Activated CD4-positive, alpha-beta T cell treated with anti-CD3 and anti-CD28 coated beads, Interleukin-2, Interleukin-6, amounts not matched to agents 100 ng/mL and 50 ng/mL, durations not matched to agents 16 hours and 8 hours (primary cell): Measurements from ENCODE around the gene RGS19.
"Not testable (repeated sequence)": the region's sequence is repeated elsewhere in the genome, so short reads cannot be mapped to it uniquely, and the experiment has no call there.

Source experiments
- DNase-seq: peaks from one replicate; pipeline ENCODE4 v3.0.0-alpha.2; 2020

Gene RGS19

DNA sequence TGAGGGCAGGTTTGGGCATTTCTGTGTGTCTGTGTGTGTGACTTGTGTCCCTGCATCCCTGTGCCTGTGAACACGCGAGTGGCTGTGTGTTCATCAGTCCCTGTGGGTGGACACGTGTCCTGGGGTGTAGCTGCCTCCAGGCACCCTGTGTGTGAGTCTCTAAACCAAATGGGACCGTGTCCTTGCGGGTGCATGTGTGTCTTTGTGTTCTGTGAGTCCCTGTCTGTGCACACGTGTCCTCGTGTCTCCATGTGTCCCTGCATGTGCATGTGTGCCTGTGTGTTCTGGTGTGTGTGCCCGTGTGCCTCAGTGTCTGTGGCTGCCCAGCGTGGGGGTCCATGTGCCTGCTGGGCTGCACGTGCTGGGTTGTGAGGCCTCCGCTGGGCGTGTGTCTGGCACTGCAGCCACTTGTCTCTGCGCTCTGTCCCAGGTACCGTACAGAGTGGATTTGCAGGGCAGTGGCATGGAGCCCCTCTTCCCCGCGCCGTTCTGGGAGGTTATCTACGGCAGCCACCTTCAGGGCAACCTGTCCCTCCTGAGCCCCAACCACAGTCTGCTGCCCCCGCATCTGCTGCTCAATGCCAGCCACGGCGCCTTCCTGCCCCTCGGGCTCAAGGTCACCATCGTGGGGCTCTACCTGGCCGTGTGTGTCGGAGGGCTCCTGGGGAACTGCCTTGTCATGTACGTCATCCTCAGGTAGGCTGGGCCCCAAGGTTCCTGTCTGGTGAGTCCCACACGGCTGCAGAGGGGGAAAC is 13.1 kb upstream of the RGS19 start:
- no peak for DNase-seq

- no peak for DNase-seq
Observed at GRCh38 chr20:64091770-64092169, 12.5 kb upstream of the RGS19 start.

GRCh38 chr20:64091340-64091739 is 12.0 kb upstream of the RGS19 start:
- DNase-seq, result no peak

DNA sequence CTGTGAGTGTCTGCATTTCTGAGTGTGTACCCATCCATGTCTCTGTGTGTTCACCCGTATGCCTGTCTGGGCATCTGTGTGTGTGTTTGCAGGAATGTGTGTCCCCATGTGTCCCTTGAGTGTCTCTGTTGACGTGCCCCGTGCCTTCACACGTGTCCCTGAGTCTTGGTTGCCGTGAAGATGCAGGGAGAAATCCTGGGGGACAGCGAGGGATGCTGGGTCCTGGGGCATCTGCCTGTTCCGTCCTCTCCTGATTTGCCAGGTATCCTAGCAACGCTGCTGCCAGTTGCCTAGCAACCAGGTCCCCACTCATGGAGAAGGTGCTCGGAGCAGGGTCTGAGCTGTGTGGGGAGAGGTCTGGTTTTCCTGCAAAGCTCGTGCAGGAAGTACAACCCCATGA is 10.8 kb upstream of the RGS19 start:
- no peak for DNase-seq

DNA sequence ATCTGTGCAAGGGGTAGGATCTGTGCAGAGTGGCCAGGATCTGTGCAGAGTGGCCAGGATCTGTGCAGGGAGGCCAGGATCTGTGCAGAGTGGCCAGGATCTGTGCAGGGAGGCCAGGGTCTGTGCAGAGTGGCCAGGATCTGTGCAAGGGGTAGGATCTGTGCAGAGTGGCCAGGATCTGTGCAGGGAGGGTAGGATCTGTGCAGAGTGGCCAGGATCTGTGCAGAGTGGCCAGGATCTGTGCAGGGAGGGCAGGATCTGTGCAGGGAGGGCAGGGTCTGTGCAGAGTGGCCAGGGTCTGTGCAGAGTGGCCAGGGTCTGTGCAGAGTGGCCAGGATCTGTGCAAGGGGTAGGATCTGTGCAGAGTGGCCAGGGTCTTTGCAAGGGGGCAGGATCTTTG is 9.3 kb upstream of the RGS19 start:
- not testable (repeated sequence) for DNase-seq

DNA sequence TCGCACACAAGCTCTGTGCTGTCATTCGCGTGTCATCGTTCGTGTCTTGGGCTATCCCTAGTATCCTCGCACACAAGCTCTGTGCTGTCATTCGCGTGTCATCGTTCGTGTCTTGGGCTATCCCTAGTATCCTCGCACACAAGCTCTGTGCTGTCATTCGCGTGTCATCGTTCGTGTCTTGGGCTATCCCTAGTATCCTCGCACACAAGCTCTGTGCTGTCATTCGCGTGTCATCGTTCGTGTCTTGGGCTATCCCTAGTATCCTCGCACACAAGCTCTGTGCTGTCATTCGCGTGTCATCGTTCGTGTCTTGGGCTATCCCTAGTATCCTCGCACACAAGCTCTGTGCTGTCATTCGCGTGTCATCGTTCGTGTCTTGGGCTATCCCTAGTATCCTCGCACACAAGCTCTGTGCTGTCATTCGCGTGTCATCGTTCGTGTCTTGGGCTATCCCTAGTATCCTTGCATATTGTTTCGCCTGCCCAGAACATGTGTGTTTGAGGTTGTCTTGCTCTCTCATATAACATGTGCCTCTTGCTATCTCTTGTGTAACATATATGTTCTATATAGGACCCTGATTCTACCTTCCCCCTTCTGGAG is 8.0 kb upstream of the RGS19 start:
- DNase-seq, result not testable (repeated sequence)

DNA sequence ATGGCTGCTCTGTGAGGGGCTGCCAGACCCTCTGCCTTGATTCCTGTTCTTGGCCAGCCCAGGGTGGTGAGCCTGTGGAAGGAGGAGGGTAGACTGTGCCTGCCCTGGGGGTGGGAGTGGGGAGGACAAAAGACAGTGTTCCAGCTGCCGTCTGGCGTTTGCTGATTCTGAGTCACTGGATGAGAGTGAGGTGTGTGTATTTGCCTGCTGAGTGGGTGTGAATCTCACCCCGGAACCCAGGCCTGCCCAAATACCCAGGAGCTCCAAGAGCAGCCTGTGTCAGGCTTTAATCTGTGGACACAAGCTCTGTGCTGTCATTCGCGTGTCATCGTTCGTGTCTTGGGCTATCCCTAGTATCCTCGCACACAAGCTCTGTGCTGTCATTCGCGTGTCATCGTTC is 7.5 kb upstream of the RGS19 start:
- DNase-seq, result no peak

- DNase-seq, result no peak
Observed at GRCh38 chr20:64084685-64085152, 5.4 kb upstream of the RGS19 start.

GRCh38 chr20:64083804-64084684 is 4.7 kb upstream of the RGS19 start, which contains the start of gene LKAAEAR1:
Gene LKAAEAR1, minus strand, starts transcription at chr20:64084398. Its CDS starts 179 bp downstream, at chr20:64084219.
- no peak for DNase-seq

GRCh38 chr20:64083378-64083803 is 4.1 kb upstream of the RGS19 start:
- peak; percentile 79 for DNase-seq

GRCh38 chr20:64082820-64083377 is 3.6 kb upstream of the RGS19 start:
- no peak for DNase-seq

GRCh38 chr20:64082126-64082731 is 2.9 kb upstream of the RGS19 start:
- no peak for DNase-seq

DNA sequence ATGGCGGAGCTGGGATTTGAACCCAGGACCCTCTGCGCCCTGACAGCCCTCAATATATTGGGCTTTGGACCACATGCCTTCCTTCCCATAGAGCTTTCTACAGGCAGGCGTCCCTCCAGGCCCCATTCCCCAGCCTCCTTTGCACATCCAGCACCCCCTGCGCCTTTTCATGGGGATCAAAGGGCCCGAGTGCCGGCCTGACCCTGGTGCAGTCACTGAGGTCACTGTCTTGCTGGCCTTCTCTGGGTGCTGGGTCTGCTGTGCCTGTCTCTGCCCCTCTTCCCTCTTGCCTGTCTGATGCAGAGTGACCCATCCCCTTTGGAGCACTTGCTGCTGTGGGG is 2.3 kb upstream of the RGS19 start:
- no peak for DNase-seq

GRCh38 chr20:64080813-64081623 is 1.7 kb upstream of the RGS19 start:
- DNase-seq, result no peak

DNA sequence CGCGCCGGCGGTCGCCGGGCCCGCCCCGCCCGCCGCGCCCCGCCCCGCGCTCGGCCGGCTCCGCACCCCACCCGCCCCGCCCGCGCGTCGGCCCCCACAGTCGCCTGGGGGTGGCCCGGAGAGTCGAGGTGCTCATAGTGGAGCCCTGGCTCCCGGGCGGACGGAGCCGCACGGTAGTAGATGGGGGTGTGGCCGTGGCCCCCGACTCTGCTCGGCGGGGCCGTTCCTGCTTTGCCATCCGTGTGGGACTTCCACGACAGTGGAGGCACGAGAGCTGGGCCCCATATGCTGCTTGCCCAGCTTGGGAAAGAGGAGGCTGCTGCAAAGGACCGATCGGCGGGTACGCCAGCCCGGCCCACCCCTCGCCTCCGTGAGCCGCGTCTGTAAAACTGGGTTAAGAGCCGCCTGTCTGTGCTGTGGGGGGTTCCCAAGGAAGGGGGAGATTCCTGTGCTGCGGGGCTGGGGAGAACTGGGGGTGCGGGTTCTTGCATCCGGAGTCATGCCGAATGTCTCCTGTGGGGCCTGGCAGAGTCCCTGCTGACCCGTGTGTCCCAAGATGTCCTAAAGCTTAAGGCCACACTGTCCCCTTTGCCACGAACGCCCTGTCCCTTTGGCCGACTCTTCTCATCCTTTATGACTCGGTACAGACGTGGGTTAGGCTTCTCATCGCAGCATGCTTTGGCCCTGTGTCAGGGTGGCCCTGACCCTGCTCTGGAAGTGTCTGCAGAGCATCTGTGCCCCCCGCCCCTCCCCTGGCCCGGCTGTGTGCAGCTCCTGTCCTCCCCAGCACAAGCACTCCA is 895 bp upstream of the RGS19 start, which contains the start of gene OPRL1:
Gene OPRL1, plus strand, starts transcription at position 70 of the 800 bp plus-strand sequence. CDS start 12,639 bp downstream, outside the sequence.
- no peak for DNase-seq

- no peak for DNase-seq
Observed at GRCh38 chr20:64078934-64079272, 415 bp downstream of the RGS19 start.

- peak; percentile 78 for DNase-seq
Observed at GRCh38 chr20:64077876-64078551, 1.3 kb downstream of the RGS19 start.

DNA sequence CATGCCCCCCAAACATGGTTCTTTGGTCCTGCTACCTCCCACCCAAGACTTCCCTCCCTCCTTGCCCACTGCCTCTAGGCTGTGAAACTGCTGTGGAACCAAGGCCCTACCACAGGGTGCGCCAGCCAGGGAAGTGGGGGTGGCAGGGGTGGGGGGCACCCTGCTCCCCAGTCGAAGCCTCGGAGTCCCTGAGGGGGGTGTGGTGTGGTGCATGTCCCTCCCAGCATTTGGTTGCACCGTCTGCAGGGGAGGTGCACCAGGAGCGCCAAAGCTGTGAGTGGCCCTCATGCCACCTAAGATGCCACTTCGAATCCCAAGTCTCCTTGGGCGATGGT is 1.8 kb downstream of the RGS19 start:
- DNase-seq, result no peak

GRCh38 chr20:64077094-64077493 is 2.2 kb downstream of the RGS19 start:
- DNase-seq, result peak; percentile 76
